ENCODE results near the gene XYLB. TPM values are rescaled to one million over a fixed set of nuclear protein-coding genes. Genes with fewer than 3 reads are reported as not detected.
"Not testable (repeated sequence)": the region's sequence is repeated elsewhere in the genome, so short reads cannot be mapped to it uniquely, and the experiment has no call there.

Gene XYLB
- total RNA-seq, 4 donors from 2014 or later: 2.4 to 5.0 (median 2.5) TPM

DNA sequence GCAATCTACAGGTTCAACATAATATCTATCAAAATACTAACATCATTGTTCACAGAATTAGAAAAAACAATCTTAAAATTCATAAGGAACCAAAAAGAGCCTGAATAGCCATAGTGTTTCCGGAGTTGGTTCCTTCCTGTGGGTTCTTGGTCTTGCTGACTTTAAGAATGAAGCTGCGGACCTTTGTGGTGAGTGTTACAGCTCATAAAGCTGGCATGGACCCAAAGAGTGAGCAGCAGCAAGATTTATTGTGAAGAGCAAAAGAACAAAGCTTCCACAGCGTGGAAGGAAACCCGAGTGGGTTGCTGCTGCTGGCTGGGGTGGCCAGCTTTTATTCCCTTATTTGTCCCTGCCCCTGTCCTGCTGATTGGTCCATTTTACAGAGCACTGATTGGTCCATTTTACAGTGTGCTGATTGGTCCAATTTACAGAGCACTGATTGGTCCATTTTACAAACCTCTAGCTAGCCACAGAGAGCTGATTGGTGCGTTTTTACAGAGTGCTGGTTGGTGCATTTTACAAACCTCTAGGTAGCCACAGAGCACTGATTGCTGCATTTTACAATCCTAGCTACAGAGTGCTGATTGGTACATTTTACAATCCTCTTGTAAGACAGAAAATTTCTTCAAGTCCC, 92.0 kb downstream of the XYLB start:
- WGBS, 2 donors: 61 to 62% methylated on average over 5 of the region's 5 CpGs

GRCh38 chr3:38443205-38443604, 96.6 kb downstream of the XYLB start:
- DNase-seq; intact Hi-C loops (cut with DNase I): not testable (repeated sequence)

More for the DNA sequence above, 92.0 kb downstream of the XYLB start:
- H3K27ac ChIP-seq; H3K36me3 ChIP-seq; H3K4me1 ChIP-seq; H3K4me3 ChIP-seq; DNase-seq; intact Hi-C loops (cut with DNase I); H3K27me3 ChIP-seq: not testable (repeated sequence)
- H3K9me3 ChIP-seq: peaks cover 0 to 23% (median 20%) of the 10 kb centered on the region in 3 donors

GRCh38 chr3:38446085-38446686, 99.6 kb downstream of the XYLB start:
- no peak overlapping the region for H3K27ac ChIP-seq
- 46 to 63% methylated on average over 2 of the region's 2 CpGs for WGBS, 2 donors
- H3K4me3 ChIP-seq: no peak overlapping the region
- DNase-seq: no peak
- no peaks in the 10 kb centered on the region for H3K36me3 ChIP-seq
- no peaks in the 10 kb centered on the region for H3K27me3 ChIP-seq
- H3K9me3 ChIP-seq: no peaks in the 10 kb centered on the region
- TF ChIP-seq CTCF (IDR thresholded peaks at IDR 0.05) (no peak), POLR2A (IDR thresholded peaks at IDR 0.05) (no peak)
- H3K4me1 ChIP-seq: no peaks in the 10 kb centered on the region
- intact Hi-C loops (cut with DNase I): no loop called here

More at GRCh38 chr3:38443205-38443604, 96.6 kb downstream of the XYLB start:
- H3K4me3 ChIP-seq, H3K27me3 ChIP-seq, H3K27ac ChIP-seq, H3K4me1 ChIP-seq, H3K36me3 ChIP-seq, H3K9me3 ChIP-seq: not testable (repeated sequence)
- WGBS, 2 donors: 51 to 57% methylated on average over 4 of the region's 4 CpGs

DNA sequence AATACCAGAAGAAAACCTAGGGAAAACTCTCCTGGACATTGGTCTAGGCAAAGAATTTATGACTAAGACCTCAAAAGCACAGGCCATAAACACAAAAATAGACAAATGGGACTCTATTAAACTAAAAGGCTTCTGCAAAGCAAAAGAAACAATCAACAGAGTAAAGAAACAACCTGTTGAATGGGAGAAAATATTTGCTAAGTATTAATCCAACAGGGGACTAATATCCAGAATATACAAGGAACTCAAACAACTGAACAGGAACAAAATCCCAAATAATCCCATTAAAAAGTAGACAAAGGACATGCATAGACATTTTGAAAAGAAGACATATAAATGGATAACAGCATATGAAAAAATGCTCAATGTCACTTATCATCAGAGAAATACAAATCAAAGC, 100.2 kb downstream of the XYLB start:
- no peak for TF ChIP-seq POLR2A (IDR thresholded peaks at IDR 0.05)
- TF ChIP-seq CTCF (IDR thresholded peaks at IDR 0.05): no peak
- H3K9me3 ChIP-seq: no peaks in the 10 kb centered on the region
- no peak for DNase-seq
- H3K27ac ChIP-seq: no peak overlapping the region
- intact Hi-C loops (cut with DNase I): no loop called here
- H3K27me3 ChIP-seq: no peaks in the 10 kb centered on the region
- no peaks in the 10 kb centered on the region for H3K4me1 ChIP-seq
- no peaks in the 10 kb centered on the region for H3K36me3 ChIP-seq
- no peak overlapping the region for H3K4me3 ChIP-seq

GRCh38 chr3:38450853-38451252, 104.3 kb downstream of the XYLB start:
- H3K4me1 ChIP-seq: peaks cover 9 to 26% (median 21%) of the 10 kb centered on the region in 3 donors
- intact Hi-C loops (cut with DNase I): no loop called here
- no peak overlapping the region for H3K4me3 ChIP-seq
- TF ChIP-seq POLR2A (IDR thresholded peaks at IDR 0.05): no peak
- no peak for TF ChIP-seq CTCF (IDR thresholded peaks at IDR 0.05)
- no peaks in the 10 kb centered on the region for H3K27me3 ChIP-seq
- WGBS, 2 donors: 95 to 97% methylated on average over 3 of the region's 3 CpGs
- H3K36me3 ChIP-seq: no peaks in the 10 kb centered on the region
- no peaks in the 10 kb centered on the region for H3K9me3 ChIP-seq
- DNase-seq: no peak
- no peak overlapping the region for H3K27ac ChIP-seq

GRCh38 chr3:38453075-38453912, 106.7 kb downstream of the XYLB start, which contains the start of gene ACVR2B:
TSS of gene ACVR2B (plus strand) at chr3:38453890. CDS start at chr3:38454323, 433 bp downstream.
- Histone ChIP-seq H3K27ac (peak within 1 kb of the TSS; percentile 87 to 94 (median 91)), H3K27me3 (no peaks in the 10 kb centered on the region), H3K9me3 (no peaks in the 10 kb centered on the region), H3K36me3 (no peaks in the 10 kb centered on the region), H3K4me3 (peak within 1 kb of the TSS; percentile 59 to 96 (median 80)), H3K4me1 (peaks cover 16 to 38% (median 23%) of the 10 kb centered on the region in 3 donors)
- WGBS, 2 donors: 29 to 48% methylated on average over 5 to 8 of the region's 48 CpGs
- TF ChIP-seq CTCF (IDR thresholded peaks at IDR 0.05) (no peak), POLR2A (IDR thresholded peaks at IDR 0.05) (no peak)
- intact Hi-C loops (cut with DNase I): no loop called here
- peak; percentile 21 for DNase-seq

All from esophagus squamous epithelium (tissue), 5 donors.